GM13977 (cell line): Measurements from ENCODE around the gene CNTN4.

Source experiments
- DNase-seq: peaks from one replicate; pipeline ENCODE4 v3.0.0; 2012; ENCODE audit warnings: low spot score
- in situ Hi-C: fragments of 300-500 bp; cut with MboI; formaldehyde crosslinking; loops from one replicate; pipeline ENCODE4 v1.12.0; 2022; ENCODE audit warnings: low sequenced_read_pairs, low pct_unique_long_range_greater_than_20kb, mixed read lengths, inconsistent platforms; ENCODE audit not compliant: unreplicated experiment
- TF ChIP-seq, protein P1 (sequence below): IDR thresholded peaks from 2 replicates; pipeline ENCODE4 v1.5.1; 2012; ENCODE audit warnings: mild to moderate bottlenecking, control low read depth; ENCODE audit not compliant: insufficient read depth; ENCODE audit errors: extremely low read depth, missing control alignments

Gene CNTN4

DNA sequence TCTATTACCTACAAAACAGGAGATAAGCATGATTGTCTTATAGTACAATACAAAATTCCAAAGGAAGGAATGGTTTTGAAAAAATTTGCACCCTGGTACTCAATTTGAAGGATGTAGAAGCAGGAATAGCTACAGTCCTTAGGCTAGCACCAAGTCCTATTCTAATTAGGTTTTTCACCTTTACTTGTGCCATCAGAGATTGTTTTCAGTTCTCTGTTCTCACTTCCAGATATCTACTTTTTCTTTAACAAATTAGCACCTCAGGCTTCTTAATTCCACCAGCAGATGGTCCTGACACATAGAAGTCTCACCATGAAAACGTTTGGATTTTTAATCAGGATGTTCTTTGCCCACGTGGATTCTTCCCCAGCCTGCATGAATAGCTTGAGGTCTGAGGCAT is 967.7 kb downstream of the CNTN4 start:
- TF ChIP-seq, protein P1, sequence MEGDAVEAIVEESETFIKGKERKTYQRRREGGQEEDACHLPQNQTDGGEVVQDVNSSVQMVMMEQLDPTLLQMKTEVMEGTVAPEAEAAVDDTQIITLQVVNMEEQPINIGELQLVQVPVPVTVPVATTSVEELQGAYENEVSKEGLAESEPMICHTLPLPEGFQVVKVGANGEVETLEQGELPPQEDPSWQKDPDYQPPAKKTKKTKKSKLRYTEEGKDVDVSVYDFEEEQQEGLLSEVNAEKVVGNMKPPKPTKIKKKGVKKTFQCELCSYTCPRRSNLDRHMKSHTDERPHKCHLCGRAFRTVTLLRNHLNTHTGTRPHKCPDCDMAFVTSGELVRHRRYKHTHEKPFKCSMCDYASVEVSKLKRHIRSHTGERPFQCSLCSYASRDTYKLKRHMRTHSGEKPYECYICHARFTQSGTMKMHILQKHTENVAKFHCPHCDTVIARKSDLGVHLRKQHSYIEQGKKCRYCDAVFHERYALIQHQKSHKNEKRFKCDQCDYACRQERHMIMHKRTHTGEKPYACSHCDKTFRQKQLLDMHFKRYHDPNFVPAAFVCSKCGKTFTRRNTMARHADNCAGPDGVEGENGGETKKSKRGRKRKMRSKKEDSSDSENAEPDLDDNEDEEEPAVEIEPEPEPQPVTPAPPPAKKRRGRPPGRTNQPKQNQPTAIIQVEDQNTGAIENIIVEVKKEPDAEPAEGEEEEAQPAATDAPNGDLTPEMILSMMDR = no peak
- DNase-seq = no peak
- in situ Hi-C loops = no loop called here

DNA sequence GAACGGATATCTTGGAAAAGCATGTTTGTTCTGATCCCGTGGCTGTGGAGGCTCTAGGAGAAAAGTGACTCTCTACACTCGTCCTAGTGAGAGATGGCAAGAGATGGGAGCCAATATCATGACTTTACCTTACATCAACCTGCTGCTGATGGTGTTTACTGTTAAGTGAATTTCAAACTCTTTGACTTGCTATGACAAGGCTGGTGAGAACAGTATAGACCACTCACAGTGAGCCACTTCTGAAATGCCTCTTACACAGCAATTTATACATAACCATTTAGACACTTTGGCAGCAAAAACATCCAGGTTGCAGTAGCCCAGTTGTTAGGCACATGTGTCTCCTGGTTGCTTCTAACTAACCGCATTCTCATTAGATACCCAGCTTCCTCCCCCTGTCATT is 968.2 kb downstream of the CNTN4 start:
- DNase-seq = no peak
- in situ Hi-C loops = no loop called here
- TF ChIP-seq, protein P1 = no peak

GRCh38 chr3:3068358-3068881 is 969.8 kb downstream of the CNTN4 start:
- in situ Hi-C loops = no loop called here
- TF ChIP-seq, protein P1 = no peak
- DNase-seq = no peak

DNA sequence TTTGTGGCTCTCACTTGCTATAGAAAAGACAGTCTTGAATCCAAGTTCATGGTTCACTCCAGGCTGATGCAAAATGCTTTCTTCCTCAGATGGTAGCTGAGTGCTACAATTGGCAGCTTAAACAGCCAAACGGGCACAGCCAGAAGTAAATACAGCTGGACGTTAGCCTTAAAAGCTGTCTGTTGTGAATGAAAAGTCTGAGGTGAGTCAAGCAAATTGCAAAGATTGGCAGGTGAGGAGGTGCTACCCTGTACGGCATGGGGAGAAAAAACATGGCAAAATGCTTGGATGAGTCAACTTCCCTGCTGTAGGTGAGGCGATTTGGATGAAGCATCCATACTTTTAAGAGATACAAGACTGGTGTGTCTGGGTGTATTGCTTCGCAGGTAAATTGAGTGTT is 971.1 kb downstream of the CNTN4 start:
- DNase-seq = no peak

DNA sequence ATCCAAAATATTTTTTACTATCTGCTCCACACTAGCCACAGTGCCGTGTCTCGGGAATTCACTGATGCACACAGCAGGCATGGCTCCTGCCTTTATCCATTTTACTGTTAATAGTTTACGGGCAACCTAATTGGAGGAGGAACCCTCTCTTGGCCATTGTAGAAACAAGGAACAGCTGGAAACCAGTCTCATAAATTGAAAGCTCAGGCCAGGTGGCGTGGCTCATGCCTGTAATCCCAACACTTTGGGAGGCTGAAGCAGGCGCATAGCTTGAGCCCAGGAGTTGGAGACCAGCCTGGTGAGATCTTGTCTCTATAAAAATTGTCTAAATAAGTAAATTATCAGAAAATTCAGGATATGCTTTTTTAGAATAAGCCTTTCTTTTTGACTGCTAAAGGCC is 972.5 kb downstream of the CNTN4 start:
- in situ Hi-C loops = no loop called here
- DNase-seq = no peak
- TF ChIP-seq, protein P1 = no peak

More for the DNA sequence above, 971.1 kb downstream of the CNTN4 start:
- TF ChIP-seq, protein P1 = no peak
- in situ Hi-C loops = no loop called here

- TF ChIP-seq, protein P1 = no peak
- in situ Hi-C loops = no loop called here
- peak; percentile 25 for DNase-seq
Observed at GRCh38 chr3:3074551-3075257, 976.0 kb downstream of the CNTN4 start.
